Rectal smooth muscle tissue (tissue), 1 donor: Measurements from ENCODE around the gene CFH.
"Not testable (repeated sequence)": the region's sequence is repeated elsewhere in the genome, so short reads cannot be mapped to it uniquely, and the experiment has no call there.

Source experiments
- H3K27ac ChIP-seq: one replicate; pipeline ENCODE4 v1.7.0; 2013; ENCODE audit warnings: low read depth, low read length, inconsistent platforms
- H3K27me3 ChIP-seq: one replicate; pipeline ENCODE4 v1.7.0; 2013; ENCODE audit warnings: low read length; ENCODE audit not compliant: control insufficient read depth, insufficient read depth
- H3K36me3 ChIP-seq: one replicate; pipeline ENCODE4 v1.7.0; 2013; ENCODE audit warnings: low read length; ENCODE audit not compliant: control insufficient read depth, insufficient read depth
- H3K4me1 ChIP-seq: one replicate; pipeline ENCODE4 v1.7.0; 2013; ENCODE audit warnings: low read length; ENCODE audit not compliant: control insufficient read depth, insufficient read depth
- H3K4me3 ChIP-seq: one replicate; pipeline ENCODE4 v1.7.0; 2013; ENCODE audit warnings: low read length
- H3K9ac ChIP-seq: one replicate; pipeline ENCODE4 v1.7.0; 2013; ENCODE audit warnings: low read length

Gene CFH

GRCh38 chr1:196669693-196670092 is 17.9 kb downstream of the CFH start:
- Histone ChIP-seq H3K9ac (no peak overlapping the region), H3K36me3 (no peaks in the 10 kb centered on the region), H3K4me1 (no peaks in the 10 kb centered on the region), H3K27ac (no peak overlapping the region), H3K27me3 (no peaks in the 10 kb centered on the region), H3K4me3 (no peak overlapping the region)

- no peak overlapping the region for H3K27ac ChIP-seq
- H3K27me3 ChIP-seq: no peaks in the 10 kb centered on the region
- no peak overlapping the region for H3K4me3 ChIP-seq
- H3K9ac ChIP-seq: no peak overlapping the region
- H3K36me3 ChIP-seq: no peaks in the 10 kb centered on the region
- no peaks in the 10 kb centered on the region for H3K4me1 ChIP-seq
These were observed 23.1 kb downstream of the CFH start for GRCh38 chr1:196674908-196675307.

- Histone ChIP-seq H3K4me3 (no peak overlapping the region), H3K36me3 (no peaks in the 10 kb centered on the region), H3K4me1 (no peaks in the 10 kb centered on the region), H3K27ac (no peak overlapping the region), H3K27me3 (no peaks in the 10 kb centered on the region), H3K9ac (no peak overlapping the region)
These were observed 26.1 kb downstream of the CFH start for GRCh38 chr1:196677781-196678509.

- H3K36me3 ChIP-seq: no peaks in the 10 kb centered on the region
- H3K4me1 ChIP-seq: no peaks in the 10 kb centered on the region
- H3K4me3 ChIP-seq: no peak overlapping the region
- H3K27ac ChIP-seq: no peak overlapping the region
- no peaks in the 10 kb centered on the region for H3K27me3 ChIP-seq
- H3K9ac ChIP-seq: no peak overlapping the region
These were observed 26.7 kb downstream of the CFH start for GRCh38 chr1:196678510-196678884.

GRCh38 chr1:196680107-196680506 is 28.3 kb downstream of the CFH start:
- H3K27me3 ChIP-seq: no peaks in the 10 kb centered on the region
- no peak overlapping the region for H3K4me3 ChIP-seq
- no peaks in the 10 kb centered on the region for H3K36me3 ChIP-seq
- H3K4me1 ChIP-seq: no peaks in the 10 kb centered on the region
- no peak overlapping the region for H3K9ac ChIP-seq
- H3K27ac ChIP-seq: no peak overlapping the region

GRCh38 chr1:196684476-196684875 is 32.6 kb downstream of the CFH start:
- no peaks in the 10 kb centered on the region for H3K4me1 ChIP-seq
- H3K36me3 ChIP-seq: no peaks in the 10 kb centered on the region
- no peak overlapping the region for H3K9ac ChIP-seq
- no peak overlapping the region for H3K27ac ChIP-seq
- H3K4me3 ChIP-seq: no peak overlapping the region
- no peaks in the 10 kb centered on the region for H3K27me3 ChIP-seq

- Histone ChIP-seq H3K4me3 (no peak overlapping the region), H3K36me3 (no peaks in the 10 kb centered on the region), H3K4me1 (no peaks in the 10 kb centered on the region), H3K27me3 (no peaks in the 10 kb centered on the region), H3K27ac (no peak overlapping the region), H3K9ac (no peak overlapping the region)
These were observed 33.7 kb downstream of the CFH start for GRCh38 chr1:196685506-196685905.

GRCh38 chr1:196689001-196689400 is 37.2 kb downstream of the CFH start:
- Histone ChIP-seq H3K4me3 (no peak overlapping the region), H3K9ac (no peak overlapping the region), H3K27ac (no peak overlapping the region), H3K36me3 (no peaks in the 10 kb centered on the region), H3K27me3 (no peaks in the 10 kb centered on the region), H3K4me1 (no peaks in the 10 kb centered on the region)

- Histone ChIP-seq H3K36me3 (no peaks in the 10 kb centered on the region), H3K4me1 (no peaks in the 10 kb centered on the region), H3K4me3 (no peak overlapping the region), H3K27me3 (no peaks in the 10 kb centered on the region), H3K27ac (no peak overlapping the region), H3K9ac (no peak overlapping the region)
These were observed 38.7 kb downstream of the CFH start for GRCh38 chr1:196690582-196690981.

GRCh38 chr1:196698993-196699392 is 47.1 kb downstream of the CFH start:
- H3K4me1 ChIP-seq: no peaks in the 10 kb centered on the region

GRCh38 chr1:196701144-196701543 is 49.3 kb downstream of the CFH start:
- no peak overlapping the region for H3K9ac ChIP-seq
- no peak overlapping the region for H3K4me3 ChIP-seq
- H3K36me3 ChIP-seq: no peaks in the 10 kb centered on the region
- no peaks in the 10 kb centered on the region for H3K4me1 ChIP-seq
- no peaks in the 10 kb centered on the region for H3K27me3 ChIP-seq
- no peak overlapping the region for H3K27ac ChIP-seq

More at GRCh38 chr1:196698993-196699392, 47.1 kb downstream of the CFH start:
- Histone ChIP-seq H3K27ac (no peak overlapping the region), H3K27me3 (no peaks in the 10 kb centered on the region), H3K4me3 (no peak overlapping the region), H3K9ac (no peak overlapping the region), H3K36me3 (no peaks in the 10 kb centered on the region)

- not testable (repeated sequence) for H3K4me3 ChIP-seq, H3K27me3 ChIP-seq, H3K27ac ChIP-seq, H3K4me1 ChIP-seq, H3K9ac ChIP-seq, H3K36me3 ChIP-seq
These were observed 58.0 kb downstream of the CFH start for GRCh38 chr1:196709892-196710291.

- Histone ChIP-seq H3K4me3 (no peak overlapping the region), H3K4me1 (no peaks in the 10 kb centered on the region), H3K9ac (no peak overlapping the region), H3K27ac (no peak overlapping the region), H3K27me3 (no peaks in the 10 kb centered on the region), H3K36me3 (no peaks in the 10 kb centered on the region)
These were observed 66.0 kb downstream of the CFH start for GRCh38 chr1:196717868-196718267.
